Esophagus squamous epithelium (tissue), 5 donors: ENCODE measurements around the gene CDKL5. TPM values are rescaled to one million over a fixed set of nuclear protein-coding genes. Genes with fewer than 3 reads are reported as not detected.

Experiments used
- DNase-seq: peaks from one replicate; lab custom pipeline; 2025; lab: John Stamatoyannopoulos, UW
- H3K27ac ChIP-seq, 4 donors: fragments of 200-600 bp; sonication (generic); one replicate each; pipeline ENCODE4 v1.5.1; 2016 to 2019; ENCODE audit warnings: mild to moderate bottlenecking in 1 of 4
- H3K27me3 ChIP-seq, 4 donors: fragments of 200-600 bp; sonication (generic); 1 replicate in 3 of 4; 2 replicates in 1 of 4; pipeline versions ENCODE4 v1.5.1 to v1.6.0; 2017 to 2021; ENCODE audit warnings: antibody characterized with exemption in 1 of 4
- H3K36me3 ChIP-seq, 3 donors: fragments of 200-600 bp; sonication (generic); one replicate each; pipeline ENCODE4 v1.5.1; 2016 to 2019
- H3K4me1 ChIP-seq, 3 donors: fragments of 200-600 bp; sonication (generic); one replicate each; pipeline ENCODE4 v1.5.1; 2017 to 2019
- H3K4me3 ChIP-seq, 4 donors: fragments of 200-600 bp; sonication (generic); 1 replicate in 3 of 4; 2 replicates in 1 of 4; pipeline ENCODE4 v1.5.1; 2016 to 2019; ENCODE audit warnings: mild to moderate bottlenecking in 2 of 4, moderate library complexity in 1 of 4
- H3K9me3 ChIP-seq, 3 donors: fragments of 200-600 bp; sonication (generic); one replicate each; pipeline ENCODE4 v1.5.1; 2016 to 2019
- POLR2A ChIP-seq, 4 donors: fragments of 450-650 bp; IDR thresholded peaks; one replicate each; pipeline ENCODE4 v1.6.1; 2017; ENCODE audit warnings: antibody characterized with exemption in 4 of 4, mild to moderate bottlenecking in 4 of 4, moderate library complexity in 3 of 4
- WGBS, 2 donors: methylation state at CpG; one replicate each; pipeline ENCODE4 v1.1.5; 2018; 5-methylcytosine and 5-hydroxymethylcytosine counted together
- intact Hi-C: fragments of 100-400 bp; cut with DNase I; formaldehyde crosslinking; loops from one replicate; pipeline ENCODE4 v1.15.0; 2022
- total RNA-seq, 4 donors: library from RNA; depleted of rRNA; stranded (reverse); fragments of >200 nt; gene quantifications; one replicate each; pipeline ENCODE4 v1.1.0, GENCODE V29; 2016
- TF ChIP-seq, protein P1 (sequence below), 6 experiments: fragments of 450-650 bp in 4 of 6; fragments of 200-600 bp in 2 of 6; sonication (generic) in 2 of 6; IDR thresholded peaks; one replicate each; pipeline ENCODE4 v1.5.1; 2016 to 2019; ENCODE audit warnings: antibody characterized with exemption in 6 of 6, mild to moderate bottlenecking in 4 of 6, moderate library complexity in 4 of 6
- donor health status: DM: yes; HTN: yes; CAD: no.

The CDKL5 gene
- total RNA-seq, 4 donors from 2014 or later = 4.9 to 11.7 (median 7.8) TPM

DNA sequence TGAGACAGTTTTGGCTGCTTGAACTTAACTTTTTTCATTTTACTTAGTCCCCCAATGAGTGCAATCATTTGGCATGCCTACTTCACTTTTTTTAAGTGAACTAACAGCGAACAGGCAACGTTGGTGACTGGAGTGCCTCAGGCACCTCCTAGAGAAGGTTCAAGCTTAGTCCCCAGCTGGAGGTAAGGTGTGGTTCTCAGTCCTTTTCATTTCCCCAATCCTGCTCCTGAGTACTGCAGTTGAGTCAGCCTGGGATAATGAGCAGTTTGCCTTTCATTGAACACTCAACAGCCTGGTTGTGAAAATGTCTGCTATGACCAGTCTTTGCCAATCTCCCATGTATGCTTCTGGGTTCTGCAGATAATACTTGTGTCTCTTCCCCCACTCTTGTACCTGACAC is 109.5 kb downstream of the CDKL5 start:
- no peaks in the 10 kb centered on the region for H3K9me3 ChIP-seq
- no peak overlapping the region for H3K4me3 ChIP-seq
- intact Hi-C loops = no loop called here
- TF ChIP-seq POLR2A (IDR thresholded peaks at IDR 0.05) = no peak
- TF ChIP-seq, protein P1, sequence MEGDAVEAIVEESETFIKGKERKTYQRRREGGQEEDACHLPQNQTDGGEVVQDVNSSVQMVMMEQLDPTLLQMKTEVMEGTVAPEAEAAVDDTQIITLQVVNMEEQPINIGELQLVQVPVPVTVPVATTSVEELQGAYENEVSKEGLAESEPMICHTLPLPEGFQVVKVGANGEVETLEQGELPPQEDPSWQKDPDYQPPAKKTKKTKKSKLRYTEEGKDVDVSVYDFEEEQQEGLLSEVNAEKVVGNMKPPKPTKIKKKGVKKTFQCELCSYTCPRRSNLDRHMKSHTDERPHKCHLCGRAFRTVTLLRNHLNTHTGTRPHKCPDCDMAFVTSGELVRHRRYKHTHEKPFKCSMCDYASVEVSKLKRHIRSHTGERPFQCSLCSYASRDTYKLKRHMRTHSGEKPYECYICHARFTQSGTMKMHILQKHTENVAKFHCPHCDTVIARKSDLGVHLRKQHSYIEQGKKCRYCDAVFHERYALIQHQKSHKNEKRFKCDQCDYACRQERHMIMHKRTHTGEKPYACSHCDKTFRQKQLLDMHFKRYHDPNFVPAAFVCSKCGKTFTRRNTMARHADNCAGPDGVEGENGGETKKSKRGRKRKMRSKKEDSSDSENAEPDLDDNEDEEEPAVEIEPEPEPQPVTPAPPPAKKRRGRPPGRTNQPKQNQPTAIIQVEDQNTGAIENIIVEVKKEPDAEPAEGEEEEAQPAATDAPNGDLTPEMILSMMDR (IDR thresholded peaks at IDR 0.05) = no peak
- WGBS, 2 donors = 40 to 50% methylated on average over 1 of the region's 2 CpGs
- H3K4me1 ChIP-seq = no peaks in the 10 kb centered on the region
- H3K36me3 ChIP-seq = no peaks in the 10 kb centered on the region
- no peak overlapping the region for H3K27ac ChIP-seq
- H3K27me3 ChIP-seq = no peaks in the 10 kb centered on the region
- DNase-seq = no peak

- no peaks in the 10 kb centered on the region for H3K4me1 ChIP-seq
- no peak overlapping the region for H3K27ac ChIP-seq
- intact Hi-C loops = no loop called here
- no peak overlapping the region for H3K4me3 ChIP-seq
- no peak for TF ChIP-seq POLR2A (IDR thresholded peaks at IDR 0.05)
- TF ChIP-seq, protein P1 (IDR thresholded peaks at IDR 0.05) = no peak
- no peak for DNase-seq
- H3K27me3 ChIP-seq = no peaks in the 10 kb centered on the region
- no peaks in the 10 kb centered on the region for H3K36me3 ChIP-seq
- H3K9me3 ChIP-seq = no peaks in the 10 kb centered on the region
- WGBS, 2 donors = 73 to 85% methylated on average over 2 of the region's 2 CpGs
Measured at GRCh38 chrX:18537068-18537467, 111.7 kb downstream of the CDKL5 start.

DNA sequence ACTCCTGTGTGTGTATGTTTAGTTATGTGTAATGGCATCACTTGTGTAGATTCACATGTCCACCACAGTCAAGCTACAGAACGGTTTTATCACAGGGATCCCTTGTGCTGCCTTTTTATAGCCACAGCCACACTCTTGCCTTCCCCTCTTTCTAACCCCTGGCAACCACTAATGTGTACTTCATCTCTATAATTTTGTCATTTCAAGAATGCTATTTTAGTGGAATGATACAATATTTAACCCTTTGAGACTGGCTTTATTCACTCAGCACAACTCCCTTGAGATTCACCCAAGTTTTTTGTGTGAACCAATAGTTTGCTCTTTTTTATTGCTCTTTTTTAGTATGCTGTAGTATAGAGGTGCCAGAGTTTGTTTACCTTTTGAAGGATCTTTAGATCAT is 112.1 kb downstream of the CDKL5 start:
- no peak for DNase-seq
- 55 to 76% methylated on average over 1 of the region's 1 CpG for WGBS, 2 donors

GRCh38 chrX:18542131-18542530 is 116.7 kb downstream of the CDKL5 start:
- WGBS, 2 donors = 80% methylated on average over 3 of the region's 3 CpGs; no CpG with 5 or more reads in 1 of the 2 donors
- intact Hi-C loops = no loop called here
- no peak for DNase-seq
- Histone ChIP-seq H3K4me1 (no peaks in the 10 kb centered on the region), H3K4me3 (no peak overlapping the region), H3K27ac (no peak overlapping the region), H3K36me3 (no peaks in the 10 kb centered on the region), H3K9me3 (no peaks in the 10 kb centered on the region), H3K27me3 (no peaks in the 10 kb centered on the region)
- TF ChIP-seq, protein P1 (IDR thresholded peaks at IDR 0.05) = no peak
- no peak for TF ChIP-seq POLR2A (IDR thresholded peaks at IDR 0.05)

More for the DNA sequence above, 112.1 kb downstream of the CDKL5 start:
- TF ChIP-seq, protein P1 (IDR thresholded peaks at IDR 0.05) = no peak
- TF ChIP-seq POLR2A (IDR thresholded peaks at IDR 0.05) = no peak
- Histone ChIP-seq H3K36me3 (no peaks in the 10 kb centered on the region), H3K4me3 (no peak overlapping the region), H3K27ac (no peak overlapping the region), H3K4me1 (no peaks in the 10 kb centered on the region), H3K27me3 (no peaks in the 10 kb centered on the region), H3K9me3 (no peaks in the 10 kb centered on the region)
- intact Hi-C loops = no loop called here

DNA sequence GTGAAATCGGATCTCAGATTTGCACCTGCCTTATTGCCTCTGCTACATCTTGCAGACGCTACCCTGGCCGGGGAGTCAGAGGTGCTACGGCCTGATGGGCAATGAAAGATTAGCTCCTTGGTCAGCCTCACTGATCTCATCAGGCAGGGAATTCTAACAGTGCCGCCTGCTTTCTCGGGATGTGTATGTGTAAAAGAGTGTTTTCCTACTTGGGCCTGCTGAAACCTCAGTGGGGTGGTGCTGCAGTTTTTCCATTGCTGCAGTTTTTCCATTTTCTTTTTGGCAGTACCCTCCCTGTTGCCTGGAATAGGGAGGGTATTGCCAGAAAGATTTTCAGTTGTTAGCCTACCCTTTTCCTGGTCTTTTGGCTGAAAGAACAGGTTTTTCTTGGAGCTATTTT is 117.5 kb downstream of the CDKL5 start:
- H3K36me3 ChIP-seq = no peaks in the 10 kb centered on the region
- TF ChIP-seq, protein P1 (IDR thresholded peaks at IDR 0.05) = no peak
- TF ChIP-seq POLR2A (IDR thresholded peaks at IDR 0.05) = no peak
- no peaks in the 10 kb centered on the region for H3K4me1 ChIP-seq
- no peaks in the 10 kb centered on the region for H3K9me3 ChIP-seq
- no peaks in the 10 kb centered on the region for H3K27me3 ChIP-seq
- H3K27ac ChIP-seq = no peak overlapping the region
- 85 to 90% methylated on average over 4 of the region's 6 CpGs for WGBS, 2 donors
- intact Hi-C loops = no loop called here
- DNase-seq = no peak
- H3K4me3 ChIP-seq = no peak overlapping the region
